Sciatic nerve (tissue), 2 donors: ENCODE measurements around the gene KRT25. TPM values are rescaled to one million over a fixed set of nuclear protein-coding genes. Genes with fewer than 3 reads are reported as not detected.

Source experiments
- ATAC-seq: fragments of 200-7000 bp; cut with Tn5 transposase; one replicate; pipeline ENCODE4 v1.9.1; 2020; ENCODE audit warnings: mild to moderate bottlenecking, moderate library complexity
- DNase-seq: peaks from one replicate; pipeline ENCODE4 v3.0.0-alpha.2; 2020; ENCODE audit warnings: low spot score
- intact Hi-C: fragments of 100-400 bp; cut with DNase I; formaldehyde crosslinking; loops from one replicate; pipeline ENCODE4 v1.14.2; 2022
- total RNA-seq: library from RNA; stranded (reverse); fragmentation: NEBNext Ultra II Directional; extraction: Animal tissue kit (Norgen Biotek cat#: 25700); gene quantifications from one replicate; pipeline ENCODE4 v1.2.1, GENCODE V29; 2021
- donor health status: DM: no; HTN: no; CAD: no.
- donor health status: DM: no; HTN: no; CAD: no.

KRT25 gene
- total RNA-seq, 1 donor from 2014 or later = not detected

- no peak for DNase-seq
- no peak for ATAC-seq
- intact Hi-C loops = no loop called here
Measured at GRCh38 chr17:40703652-40704051, 51.5 kb downstream of the KRT25 start, which contains the start of gene KRT24. Gene KRT24, minus strand, starts transcription at chr17:40703752. Its CDS starts 59 bp downstream, at chr17:40703693.

GRCh38 chr17:40702271-40702670, 52.9 kb downstream of the KRT25 start:
- intact Hi-C loops = no loop called here
- DNase-seq (no peak), ATAC-seq (no peak)

- intact Hi-C loops = no loop called here
- peak; percentile 83 for ATAC-seq
- DNase-seq = no peak
Measured at GRCh38 chr17:40699853-40700252, 55.3 kb downstream of the KRT25 start.

- peak; percentile 63 for DNase-seq
- intact Hi-C loops = no loop called here
- ATAC-seq = peak; percentile 95
Measured at GRCh38 chr17:40699371-40699770, 55.8 kb downstream of the KRT25 start.

Other genes with a start within 250 kb of the KRT25 start
- gene CCR7, start 189.9 kb downstream of the KRT25 start, total RNA-seq = 1.4 TPM
- 115 TPM for gene SMARCE1, start 107.5 kb downstream of the KRT25 start, total RNA-seq
- gene KRT222, start 90.2 kb downstream of the KRT25 start, total RNA-seq = 8.2 TPM
- gene KRT24, start 51.6 kb downstream of the KRT25 start, total RNA-seq = 0.53 TPM
- gene KRT26, start 16.9 kb upstream of the KRT25 start, total RNA-seq = not detected
- gene KRT27, start 27.2 kb upstream of the KRT25 start, total RNA-seq = 1.2 TPM
- gene KRT28, start 44.6 kb upstream of the KRT25 start, total RNA-seq = not detected
- 34.1 TPM for gene KRT10, start 67.3 kb upstream of the KRT25 start, total RNA-seq
- not detected for gene KRT12, start 111.9 kb upstream of the KRT25 start, total RNA-seq
- gene KRT20, start 129.9 kb upstream of the KRT25 start, total RNA-seq = not detected
- gene KRT23, start 182.3 kb upstream of the KRT25 start, total RNA-seq = 0.53 TPM
- not detected for gene KRT39, start 211.6 kb upstream of the KRT25 start, total RNA-seq
- not detected for gene KRT40, start 229.0 kb upstream of the KRT25 start, total RNA-seq
- not detected for gene KRTAP3-3, start 238.8 kb upstream of the KRT25 start, total RNA-seq
- gene KRTAP3-2, start 244.6 kb upstream of the KRT25 start, total RNA-seq = not detected